Measurements from ENCODE around the gene AFF3.
"Not testable (repeated sequence)": the region's sequence is repeated elsewhere in the genome, so short reads cannot be mapped to it uniquely, and the experiment has no call there.

Gene AFF3

GRCh38 chr2:100143286-100143685 lies 896 bp upstream of the AFF3 start:
- no peak for DNase-seq

DNA sequence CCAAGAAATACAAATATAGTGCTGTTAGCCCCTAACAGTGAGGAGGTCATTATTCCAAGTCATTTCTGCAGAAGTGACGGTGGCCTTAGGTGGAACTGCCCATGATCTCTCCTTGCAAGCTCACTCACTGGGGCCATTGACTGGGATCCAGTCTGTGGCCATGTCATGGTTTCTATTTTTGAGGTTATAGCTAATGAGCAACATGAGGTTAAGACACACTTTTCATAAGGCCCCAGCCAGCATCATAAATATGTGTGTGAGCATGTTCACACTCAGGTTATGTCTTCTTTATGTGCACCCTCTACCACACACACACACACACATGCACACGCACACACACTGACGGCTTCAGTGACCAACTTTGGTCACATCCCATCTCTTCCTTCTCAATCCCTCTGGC lies 484 bp downstream of the AFF3 start:
- DNase-seq = no peak

GRCh38 chr2:100140582-100140981 lies 1.8 kb downstream of the AFF3 start:
- DNase-seq = no peak

DNA sequence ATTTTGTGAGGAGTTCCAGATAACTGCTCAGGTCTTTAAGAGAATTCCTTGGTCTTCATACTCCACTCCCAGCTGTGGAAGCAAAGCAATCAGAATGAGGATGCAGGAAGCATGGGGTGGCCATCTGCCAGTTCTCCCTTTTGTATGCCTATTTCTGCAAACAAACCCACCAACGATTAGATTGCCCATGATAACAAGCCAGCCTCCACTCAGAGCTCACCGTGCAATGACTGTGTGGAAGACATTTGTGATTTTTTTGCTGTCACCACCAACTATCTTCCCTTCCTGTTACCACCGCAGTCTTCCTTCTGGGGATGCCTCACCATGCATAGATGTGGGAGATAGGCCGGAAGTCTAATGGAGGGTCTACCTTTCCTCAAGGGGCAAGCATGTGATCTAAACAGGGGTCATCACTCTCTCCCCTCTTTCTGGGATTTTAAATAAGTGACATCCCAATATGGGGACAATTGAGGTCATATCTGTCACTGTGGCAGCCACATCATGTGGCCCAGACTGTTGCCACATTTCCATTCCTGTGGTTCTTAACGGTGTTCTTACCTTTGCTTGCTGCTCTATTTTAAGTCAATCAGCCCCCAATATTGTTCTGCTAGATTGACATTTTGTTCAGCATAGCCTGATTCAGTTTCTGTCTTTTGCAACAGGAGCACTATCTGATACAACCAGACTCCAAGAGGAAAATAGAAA lies 4.4 kb downstream of the AFF3 start:
- DNase-seq = no peak

- DNase-seq = no peak
Measured at GRCh38 chr2:100137318-100137717, 5.1 kb downstream of the AFF3 start.

DNA sequence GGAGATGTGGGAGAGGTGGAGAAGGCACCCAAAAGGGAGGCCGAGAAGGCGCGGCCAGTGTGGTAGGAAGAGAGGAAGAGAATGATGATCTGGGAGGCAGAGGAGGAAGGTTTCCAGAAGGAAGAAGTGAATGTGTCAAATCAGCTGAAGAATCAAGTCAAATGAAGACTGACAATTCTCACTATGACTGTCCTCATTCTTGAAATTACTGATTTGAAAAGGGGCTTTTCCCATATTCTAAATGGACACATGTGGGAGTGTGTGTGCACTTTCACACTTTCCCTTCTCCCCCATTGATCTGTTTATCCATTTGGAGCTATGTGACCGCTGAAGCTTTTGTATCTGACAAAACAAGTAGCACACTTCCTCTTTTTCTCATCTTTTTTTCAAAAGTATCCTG lies 6.1 kb downstream of the AFF3 start:
- DNase-seq = no peak

- no peak for DNase-seq
Measured at GRCh38 chr2:100135415-100135814, 7.0 kb downstream of the AFF3 start.

DNA sequence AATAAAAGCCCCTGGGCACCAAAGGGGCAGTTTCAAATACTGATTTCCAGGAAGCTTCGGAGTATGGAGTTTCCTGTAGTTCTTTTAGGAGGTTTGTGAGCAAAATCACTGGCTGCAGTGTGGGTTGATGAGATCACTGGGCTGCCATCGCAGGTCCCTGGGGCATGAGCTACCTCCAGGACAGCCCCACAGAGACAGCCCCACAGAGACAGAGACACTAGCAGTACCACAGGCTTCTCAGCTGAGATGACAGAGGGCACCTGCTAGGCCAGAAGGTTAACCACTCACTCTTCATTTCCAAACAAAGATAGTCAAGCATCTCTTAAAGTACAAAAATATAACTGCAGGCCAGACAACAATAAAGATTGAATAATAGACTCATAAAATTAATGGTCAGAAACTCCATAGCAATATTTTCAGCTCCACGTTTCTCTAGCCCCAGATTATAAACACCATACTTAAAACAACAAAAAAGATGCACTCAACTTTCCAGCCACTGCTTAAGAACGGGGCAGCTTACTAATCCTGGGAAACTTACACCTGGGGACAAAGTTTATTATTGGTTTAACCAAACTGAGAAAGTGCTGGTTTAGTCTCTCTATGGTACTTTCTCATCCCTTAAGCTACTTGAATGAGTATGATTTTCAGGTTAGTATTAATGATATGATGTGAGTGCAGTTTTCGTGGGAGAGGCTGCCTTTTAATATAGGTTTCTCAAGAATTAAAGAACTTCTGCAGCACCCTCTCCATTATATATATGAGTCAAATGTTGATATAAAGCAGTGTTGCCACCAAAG lies 11.6 kb downstream of the AFF3 start:
- no peak for DNase-seq

DNA sequence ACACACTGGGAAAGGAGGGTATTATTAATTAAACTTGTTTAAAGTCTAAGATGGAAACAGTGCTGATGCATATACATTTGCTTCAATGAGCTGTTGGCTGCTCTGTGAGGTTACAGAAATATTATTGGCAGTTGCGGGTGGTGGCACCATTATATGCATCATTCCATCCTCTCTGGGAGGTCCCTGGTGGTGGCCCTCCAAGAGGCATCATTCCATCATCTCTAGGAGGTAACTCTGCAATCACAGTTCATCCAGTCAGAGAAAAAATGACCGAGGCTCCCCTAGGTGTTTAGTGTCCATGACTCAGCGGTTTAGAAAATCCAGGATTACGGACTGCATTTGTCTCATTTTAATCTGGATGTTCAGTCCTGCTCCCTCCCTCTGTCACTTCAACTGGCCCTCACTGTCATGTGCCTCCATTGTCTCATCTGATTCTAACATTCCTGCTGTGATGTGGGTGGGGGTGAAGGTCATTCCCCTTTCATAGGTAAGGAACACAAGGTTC lies 15.4 kb downstream of the AFF3 start:
- peak; percentile 13 for DNase-seq

DNA sequence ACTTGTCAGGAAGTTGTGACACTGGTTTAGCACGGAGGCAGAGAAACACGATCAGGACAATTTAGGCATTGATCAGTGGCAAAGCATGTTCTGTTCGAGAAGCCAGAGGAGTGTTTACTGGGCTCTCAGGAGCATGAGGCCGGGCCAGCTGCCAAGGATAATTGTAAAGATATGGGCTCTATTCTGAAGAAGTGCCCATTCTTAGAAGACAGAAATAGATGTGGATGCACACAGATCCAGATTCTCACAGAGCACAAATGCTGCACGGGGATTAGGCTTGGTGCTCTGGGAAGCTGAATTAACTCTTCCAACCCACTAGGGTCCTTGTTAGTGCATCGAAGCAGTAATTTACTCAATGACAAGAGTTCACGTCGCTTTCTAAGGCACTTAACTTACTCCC lies 16.2 kb downstream of the AFF3 start:
- no peak for DNase-seq

GRCh38 chr2:100125626-100126025 lies 16.8 kb downstream of the AFF3 start:
- no peak for DNase-seq

- DNase-seq = no peak
Measured at GRCh38 chr2:100124761-100125160, 17.6 kb downstream of the AFF3 start.

- no peak for DNase-seq
Measured at GRCh38 chr2:100121124-100121718, 21.2 kb downstream of the AFF3 start.

DNA sequence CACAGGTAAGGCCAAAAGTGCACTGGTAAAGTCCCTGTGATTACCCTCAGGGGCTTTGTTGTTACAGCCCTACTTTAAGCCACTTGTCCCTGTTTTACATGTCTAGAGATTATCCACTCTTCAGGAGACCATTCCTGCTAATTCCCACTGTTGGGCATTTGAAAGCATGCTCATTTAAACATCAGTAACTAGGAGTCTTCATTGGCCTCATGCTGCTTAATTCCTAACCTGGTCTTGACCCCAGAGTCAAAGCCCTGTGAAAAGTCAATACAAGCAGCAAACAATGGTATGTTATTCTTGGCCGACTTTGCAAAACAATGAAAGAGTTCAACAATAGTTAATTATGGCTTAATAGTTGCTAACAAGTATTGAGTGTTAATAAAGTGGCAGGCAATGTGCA lies 23.2 kb downstream of the AFF3 start:
- DNase-seq = no peak

- DNase-seq = no peak
Measured at GRCh38 chr2:100113990-100114433, 28.4 kb downstream of the AFF3 start.

- DNase-seq = no peak
Measured at GRCh38 chr2:100110614-100111000, 31.8 kb downstream of the AFF3 start.

DNA sequence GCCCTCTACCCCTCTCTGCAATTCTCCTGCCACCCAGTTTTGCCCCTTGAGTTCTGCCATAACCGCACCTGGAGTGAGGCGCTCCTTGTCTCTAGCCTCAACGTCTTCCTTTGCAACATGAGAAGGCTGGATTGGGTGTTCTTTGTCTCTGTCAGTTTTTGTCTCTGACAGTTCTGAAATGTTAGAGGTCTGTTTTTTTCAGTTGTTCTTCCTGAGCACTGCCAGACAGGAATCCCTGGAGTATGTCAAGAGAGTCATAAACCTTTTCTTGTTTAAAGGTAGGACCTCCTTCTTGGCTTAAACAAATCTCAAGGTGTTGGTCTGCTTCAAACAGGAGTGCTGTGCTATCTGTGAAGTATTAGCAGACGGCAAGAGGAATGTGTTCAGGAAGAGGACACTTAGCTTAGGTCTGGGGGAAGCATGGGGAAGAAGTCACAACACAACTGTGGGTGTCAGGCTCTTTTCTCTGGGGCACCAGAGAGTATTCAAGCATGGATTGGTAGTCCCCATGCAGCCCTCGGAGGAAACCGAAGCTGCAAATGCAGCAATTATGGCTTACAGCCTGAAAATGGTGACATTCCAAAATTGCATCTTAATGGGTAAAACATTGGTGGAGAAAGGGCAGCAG lies 32.3 kb downstream of the AFF3 start:
- no peak for DNase-seq

DNA sequence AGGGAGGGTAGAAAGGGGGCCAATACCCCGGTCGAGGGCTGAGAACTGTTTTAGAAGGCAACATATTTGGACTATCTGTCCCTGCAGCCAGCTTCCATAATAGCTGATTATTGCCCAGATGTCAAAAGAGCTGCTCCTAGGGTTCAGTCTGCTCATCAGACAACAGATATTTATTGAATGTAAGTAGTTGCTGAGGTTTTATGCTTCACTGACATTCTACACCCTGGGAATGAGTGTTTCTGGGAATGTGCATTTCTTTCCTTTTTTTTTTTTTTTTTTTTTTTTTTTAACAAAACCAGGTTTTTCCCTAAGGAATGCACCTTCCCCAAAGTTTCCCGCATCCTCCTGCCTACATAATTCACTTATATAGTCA lies 33.8 kb downstream of the AFF3 start:
- not testable (repeated sequence) for DNase-seq

- DNase-seq = no peak
Measured at GRCh38 chr2:100107906-100108647, 34.3 kb downstream of the AFF3 start.

DNA sequence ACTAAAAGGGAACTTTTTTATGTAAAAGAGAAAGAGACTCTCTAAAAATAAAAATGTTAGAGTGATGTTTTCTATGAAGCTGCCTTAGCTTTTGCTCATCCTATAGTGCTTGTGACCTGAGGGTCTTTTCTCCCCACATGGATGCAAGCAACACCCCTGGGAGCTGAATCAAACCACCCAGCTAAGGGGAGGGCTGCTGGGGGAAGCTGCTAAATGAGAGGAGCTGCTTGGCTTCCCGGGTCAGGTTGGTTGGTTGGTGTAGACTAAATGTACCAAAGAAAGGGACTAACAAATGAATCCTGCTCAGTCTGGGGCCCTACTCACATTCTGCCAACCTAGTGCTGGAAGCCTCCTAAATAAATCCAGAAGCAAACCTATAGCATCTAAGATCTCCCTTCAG lies 35.0 kb downstream of the AFF3 start:
- DNase-seq = no peak

DNA sequence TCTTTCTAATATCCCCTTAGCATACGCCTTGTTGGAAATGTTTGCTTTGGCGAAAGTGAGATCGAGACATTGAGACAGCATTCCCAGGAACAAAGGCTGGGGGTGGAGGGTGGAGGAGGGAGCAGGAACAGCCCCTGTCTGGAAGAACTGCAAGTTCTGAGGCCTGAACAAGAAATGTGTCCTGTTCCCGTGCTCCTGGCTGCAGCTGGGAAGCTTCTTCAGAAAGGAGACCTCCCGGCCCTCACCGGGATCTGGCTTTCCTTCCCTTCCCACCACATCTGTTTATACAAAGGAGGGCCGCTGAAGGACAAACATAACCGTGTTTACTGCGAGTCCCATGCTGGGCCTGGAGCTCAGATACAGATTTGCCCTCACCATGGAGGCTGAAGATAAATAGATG lies 35.9 kb downstream of the AFF3 start:
- DNase-seq = no peak

GRCh38 chr2:100105678-100106054 lies 36.7 kb downstream of the AFF3 start:
- no peak for DNase-seq
